Esophagus squamous epithelium (tissue), 5 donors: ENCODE measurements around the gene ADCYAP1. TPM values are rescaled to one million over a fixed set of nuclear protein-coding genes. Genes with fewer than 3 reads are reported as not detected.

Source experiments
- DNase-seq: peaks from one replicate; lab custom pipeline; 2025; lab: John Stamatoyannopoulos, UW
- H3K27ac ChIP-seq, 4 donors: fragments of 200-600 bp; sonication (generic); one replicate each; pipeline ENCODE4 v1.5.1; 2016 to 2019; ENCODE audit warnings: mild to moderate bottlenecking in 1 of 4
- H3K27me3 ChIP-seq, 4 donors: fragments of 200-600 bp; sonication (generic); 1 replicate in 3 of 4; 2 replicates in 1 of 4; pipeline versions ENCODE4 v1.5.1 to v1.6.0; 2017 to 2021; ENCODE audit warnings: antibody characterized with exemption in 1 of 4
- H3K36me3 ChIP-seq, 3 donors: fragments of 200-600 bp; sonication (generic); one replicate each; pipeline ENCODE4 v1.5.1; 2016 to 2019
- H3K4me1 ChIP-seq, 3 donors: fragments of 200-600 bp; sonication (generic); one replicate each; pipeline ENCODE4 v1.5.1; 2017 to 2019
- H3K4me3 ChIP-seq, 4 donors: fragments of 200-600 bp; sonication (generic); 1 replicate in 3 of 4; 2 replicates in 1 of 4; pipeline ENCODE4 v1.5.1; 2016 to 2019; ENCODE audit warnings: mild to moderate bottlenecking in 2 of 4, moderate library complexity in 1 of 4
- H3K9me3 ChIP-seq, 3 donors: fragments of 200-600 bp; sonication (generic); one replicate each; pipeline ENCODE4 v1.5.1; 2016 to 2019
- POLR2A ChIP-seq, 4 donors: fragments of 450-650 bp; IDR thresholded peaks; one replicate each; pipeline ENCODE4 v1.6.1; 2017; ENCODE audit warnings: antibody characterized with exemption in 4 of 4, mild to moderate bottlenecking in 4 of 4, moderate library complexity in 3 of 4
- WGBS, 2 donors: methylation state at CpG; one replicate each; pipeline ENCODE4 v1.1.5; 2018; 5-methylcytosine and 5-hydroxymethylcytosine counted together
- intact Hi-C: fragments of 100-400 bp; cut with DNase I; formaldehyde crosslinking; loops from one replicate; pipeline ENCODE4 v1.15.0; 2022
- total RNA-seq, 4 donors: library from RNA; depleted of rRNA; stranded (reverse); fragments of >200 nt; gene quantifications; one replicate each; pipeline ENCODE4 v1.1.0, GENCODE V29; 2016
- TF ChIP-seq, protein P1 (sequence below), 6 experiments: fragments of 450-650 bp in 4 of 6; fragments of 200-600 bp in 2 of 6; sonication (generic) in 2 of 6; IDR thresholded peaks; one replicate each; pipeline ENCODE4 v1.5.1; 2016 to 2019; ENCODE audit warnings: antibody characterized with exemption in 6 of 6, mild to moderate bottlenecking in 4 of 6, moderate library complexity in 4 of 6
- donor health status: DM: yes; HTN: yes; CAD: no.

The ADCYAP1 gene
- total RNA-seq, 4 donors from 2014 or later, result 0.29 to 2.7 TPM; not detected in 2

GRCh38 chr18:896315-896714 is 8.4 kb upstream of the ADCYAP1 start:
- no peak for DNase-seq
- 53 to 95% methylated on average over 1 of the region's 1 CpG for WGBS, 2 donors
- Histone ChIP-seq H3K27ac (no peak overlapping the region), H3K27me3 (peaks cover 0 to 58% (median 0%) of the 10 kb centered on the region in 4 donors), H3K4me3 (no peak overlapping the region), H3K9me3 (no peaks in the 10 kb centered on the region), H3K4me1 (no peaks in the 10 kb centered on the region), H3K36me3 (no peaks in the 10 kb centered on the region)
- intact Hi-C loops, result no loop called here
- TF ChIP-seq, protein P1, sequence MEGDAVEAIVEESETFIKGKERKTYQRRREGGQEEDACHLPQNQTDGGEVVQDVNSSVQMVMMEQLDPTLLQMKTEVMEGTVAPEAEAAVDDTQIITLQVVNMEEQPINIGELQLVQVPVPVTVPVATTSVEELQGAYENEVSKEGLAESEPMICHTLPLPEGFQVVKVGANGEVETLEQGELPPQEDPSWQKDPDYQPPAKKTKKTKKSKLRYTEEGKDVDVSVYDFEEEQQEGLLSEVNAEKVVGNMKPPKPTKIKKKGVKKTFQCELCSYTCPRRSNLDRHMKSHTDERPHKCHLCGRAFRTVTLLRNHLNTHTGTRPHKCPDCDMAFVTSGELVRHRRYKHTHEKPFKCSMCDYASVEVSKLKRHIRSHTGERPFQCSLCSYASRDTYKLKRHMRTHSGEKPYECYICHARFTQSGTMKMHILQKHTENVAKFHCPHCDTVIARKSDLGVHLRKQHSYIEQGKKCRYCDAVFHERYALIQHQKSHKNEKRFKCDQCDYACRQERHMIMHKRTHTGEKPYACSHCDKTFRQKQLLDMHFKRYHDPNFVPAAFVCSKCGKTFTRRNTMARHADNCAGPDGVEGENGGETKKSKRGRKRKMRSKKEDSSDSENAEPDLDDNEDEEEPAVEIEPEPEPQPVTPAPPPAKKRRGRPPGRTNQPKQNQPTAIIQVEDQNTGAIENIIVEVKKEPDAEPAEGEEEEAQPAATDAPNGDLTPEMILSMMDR (IDR thresholded peaks at IDR 0.05), result no peak
- TF ChIP-seq POLR2A (IDR thresholded peaks at IDR 0.05), result no peak

DNA sequence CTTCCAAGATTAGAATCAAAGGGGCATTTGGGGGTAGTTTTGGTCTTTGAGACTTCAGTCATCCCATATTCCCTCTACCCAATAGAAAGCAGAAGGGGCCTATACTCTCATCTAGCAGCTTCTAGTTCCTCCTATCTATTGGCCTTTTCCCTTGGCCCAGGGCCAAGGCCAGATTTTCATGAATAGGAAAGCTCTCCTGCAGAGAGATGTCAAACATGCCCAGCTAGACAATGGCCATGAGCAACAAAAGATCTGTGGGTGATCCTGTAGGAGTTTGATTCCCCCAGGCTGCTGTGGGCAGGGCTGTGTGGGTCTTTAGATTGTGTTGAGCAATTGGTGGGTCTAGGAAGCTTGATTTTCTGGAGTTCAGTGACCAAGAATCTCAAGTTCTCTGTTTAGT is 2.9 kb upstream of the ADCYAP1 start:
- H3K27me3 ChIP-seq, result peaks cover 18 to 89% (median 27%) of the 10 kb centered on the region in 4 donors
- H3K4me1 ChIP-seq, result peaks cover 6 to 24% (median 8%) of the 10 kb centered on the region in 3 donors
- no peak for DNase-seq
- no peaks in the 10 kb centered on the region for H3K9me3 ChIP-seq
- no peak overlapping the region for H3K4me3 ChIP-seq
- H3K27ac ChIP-seq, result no peak overlapping the region
- TF ChIP-seq, protein P1 (IDR thresholded peaks at IDR 0.05), result no peak
- TF ChIP-seq POLR2A (IDR thresholded peaks at IDR 0.05), result no peak
- H3K36me3 ChIP-seq, result no peaks in the 10 kb centered on the region
- intact Hi-C loops, result no loop called here

DNA sequence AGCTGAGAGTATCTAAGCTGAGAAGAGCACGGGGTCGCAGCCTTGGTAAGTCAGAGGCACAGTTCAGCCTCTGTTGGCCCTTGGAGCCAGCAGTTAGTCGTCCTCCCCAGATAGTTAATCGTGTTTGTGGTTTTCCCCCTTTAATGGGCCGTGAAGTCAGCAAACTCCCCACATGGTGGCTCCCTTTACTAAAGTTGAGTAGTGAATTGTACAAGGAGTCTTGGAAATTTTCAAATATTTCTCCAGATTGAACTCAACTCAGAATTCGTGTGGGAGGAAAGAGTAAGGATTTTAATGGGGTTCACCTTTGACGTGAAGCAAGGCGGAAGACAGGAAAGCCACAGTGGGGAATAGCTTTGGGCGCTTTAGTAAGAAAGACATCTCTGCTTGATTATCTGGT is 2.4 kb upstream of the ADCYAP1 start:
- Histone ChIP-seq H3K27me3 (peaks cover 18 to 94% (median 32%) of the 10 kb centered on the region in 4 donors), H3K9me3 (no peaks in the 10 kb centered on the region), H3K4me1 (peaks cover 11 to 29% (median 13%) of the 10 kb centered on the region in 3 donors), H3K36me3 (no peaks in the 10 kb centered on the region), H3K4me3 (no peak overlapping the region), H3K27ac (no peak overlapping the region)
- intact Hi-C loops, result no loop called here
- 29 to 35% methylated on average over 8 to 9 of the region's 9 CpGs for WGBS, 2 donors
- DNase-seq, result no peak
- no peak for TF ChIP-seq POLR2A (IDR thresholded peaks at IDR 0.05)
- TF ChIP-seq, protein P1 (IDR thresholded peaks at IDR 0.05), result no peak

DNA sequence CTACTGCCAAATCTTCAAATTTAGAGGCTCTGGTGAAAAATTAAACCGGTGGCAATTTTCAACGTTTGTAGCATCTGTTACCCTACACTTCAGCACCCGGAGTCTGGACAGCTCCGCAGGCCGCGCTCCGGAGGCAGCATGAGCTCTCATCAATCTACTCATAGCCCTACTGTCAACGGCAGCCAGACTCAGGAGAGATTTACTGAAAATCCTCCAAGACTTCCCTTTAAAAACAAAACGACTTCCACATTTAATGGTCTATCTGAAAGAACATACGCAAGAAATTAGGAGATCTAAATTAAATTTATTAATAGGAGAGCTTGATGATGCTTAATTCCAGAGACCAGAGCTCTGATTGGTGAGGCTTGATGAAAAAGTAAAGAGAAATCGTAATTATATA is 970 bp upstream of the ADCYAP1 start:
- intact Hi-C loops, result no loop called here
- Histone ChIP-seq H3K27ac (no peak overlapping the region), H3K4me3 (no peak overlapping the region), H3K4me1 (peaks cover 22 to 44% (median 23%) of the 10 kb centered on the region in 3 donors), H3K27me3 (peaks cover 18 to 98% (median 39%) of the 10 kb centered on the region in 4 donors), H3K9me3 (no peaks in the 10 kb centered on the region), H3K36me3 (no peaks in the 10 kb centered on the region)
- no peak for TF ChIP-seq POLR2A (IDR thresholded peaks at IDR 0.05)
- TF ChIP-seq, protein P1 (IDR thresholded peaks at IDR 0.05), result no peak
- 2 to 9% methylated on average over 10 to 11 of the region's 11 CpGs for WGBS, 2 donors
- no peak for DNase-seq

DNA sequence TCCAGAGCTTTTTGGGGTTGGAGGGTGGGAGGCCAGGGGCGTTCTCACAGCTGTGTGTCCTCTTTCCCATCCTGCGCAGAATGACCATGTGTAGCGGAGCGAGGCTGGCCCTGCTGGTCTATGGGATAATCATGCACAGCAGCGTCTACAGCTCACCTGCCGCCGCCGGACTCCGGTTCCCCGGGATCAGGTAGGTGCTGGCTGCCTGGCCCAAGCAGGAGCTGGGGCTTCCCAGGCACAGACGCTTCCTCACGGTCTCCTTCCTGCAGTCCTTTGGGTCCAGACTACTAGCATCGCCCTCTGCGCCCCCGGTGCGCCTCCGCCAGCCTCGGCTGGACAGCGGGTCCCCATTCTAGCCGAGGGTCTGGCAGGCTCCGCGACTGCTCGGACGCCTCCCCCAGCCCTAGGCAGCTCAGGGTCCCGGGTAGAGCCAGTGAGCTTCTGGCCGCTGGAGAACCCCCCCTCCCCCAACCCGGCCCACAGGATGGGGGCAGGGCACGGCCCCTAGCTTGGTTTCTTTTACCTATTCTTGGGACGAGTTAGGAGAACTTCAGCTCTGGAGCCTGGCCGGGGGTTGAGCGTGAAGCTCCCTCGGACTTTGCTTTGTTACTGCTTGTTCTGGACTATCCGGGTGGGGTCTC is 756 bp downstream of the ADCYAP1 start:
- intact Hi-C loops, result no loop called here
- WGBS, 2 donors, result 2% methylated on average over 6 of the region's 33 CpGs
- Histone ChIP-seq H3K27ac (no peak overlapping the region), H3K9me3 (no peaks in the 10 kb centered on the region), H3K4me3 (no peak overlapping the region), H3K4me1 (peaks cover 26 to 51% (median 30%) of the 10 kb centered on the region in 3 donors), H3K27me3 (peaks cover 18 to 100% (median 49%) of the 10 kb centered on the region in 4 donors), H3K36me3 (no peaks in the 10 kb centered on the region)
- TF ChIP-seq, protein P1 (IDR thresholded peaks at IDR 0.05), result no peak
- TF ChIP-seq POLR2A (IDR thresholded peaks at IDR 0.05), result no peak
- no peak for DNase-seq
